GM19035 (cell line): ENCODE measurements around the gene NHSL1.

ENCODE experiments used
- ATAC-seq: cut with Tn5 transposase; IDR thresholded peaks from one replicate; pipeline ENCODE4 v1.9.1; 2021; ENCODE audit not compliant: unreplicated experiment

The NHSL1 gene

GRCh38 chr6:138405816-138406413 is 93.4 kb downstream of the NHSL1 start:
- ATAC-seq = no peak

- no peak for ATAC-seq
These were observed 94.5 kb downstream of the NHSL1 start for GRCh38 chr6:138404666-138405337.

- ATAC-seq = peak; percentile 85
These were observed 95.3 kb downstream of the NHSL1 start, which contains the start of gene HEBP2 for GRCh38 chr6:138403801-138404665. Gene HEBP2 (plus strand): TSS chr6:138404223. CDS start chr6:138404496, 273 bp downstream.

- ATAC-seq = peak; percentile 20
These were observed 95.9 kb downstream of the NHSL1 start for GRCh38 chr6:138403324-138403800.

- ATAC-seq = no peak
These were observed 96.5 kb downstream of the NHSL1 start for GRCh38 chr6:138402838-138403187.

GRCh38 chr6:138401960-138402837 is 97.1 kb downstream of the NHSL1 start:
- ATAC-seq = no peak

GRCh38 chr6:138400326-138400725 is 99.0 kb downstream of the NHSL1 start:
- ATAC-seq = no peak

- ATAC-seq = no peak
These were observed 101.9 kb downstream of the NHSL1 start for GRCh38 chr6:138397128-138398122.

GRCh38 chr6:138396709-138397108 is 102.6 kb downstream of the NHSL1 start:
- no peak for ATAC-seq

GRCh38 chr6:138393871-138394783 is 105.2 kb downstream of the NHSL1 start:
- no peak for ATAC-seq

- no peak for ATAC-seq
These were observed 109.7 kb downstream of the NHSL1 start for GRCh38 chr6:138389551-138389950.

GRCh38 chr6:138387577-138388368 is 111.5 kb downstream of the NHSL1 start:
- no peak for ATAC-seq

GRCh38 chr6:138386897-138387296 is 112.4 kb downstream of the NHSL1 start:
- ATAC-seq = no peak

GRCh38 chr6:138383776-138384175 is 115.5 kb downstream of the NHSL1 start:
- ATAC-seq = no peak

- no peak for ATAC-seq
These were observed 116.6 kb downstream of the NHSL1 start for GRCh38 chr6:138382498-138383265.

- ATAC-seq = no peak
These were observed 120.8 kb downstream of the NHSL1 start for GRCh38 chr6:138378463-138378862.

- ATAC-seq = no peak
These were observed 121.5 kb downstream of the NHSL1 start, which contains the start of gene SMIM28 for GRCh38 chr6:138377844-138378243. Gene SMIM28 (plus strand): TSS chr6:138377905. CDS start chr6:138378073, 168 bp downstream.
